Stimulated activated CD8-positive, alpha-beta memory T cell treated with anti-CD3 and anti-CD28 coated beads, Interleukin-12 subunit alpha, Interleukin-12 subunit beta, amount 100 ng/mL, for 1 hour (primary cell): ENCODE results near the gene SOX15.
"Not testable (repeated sequence)": the region's sequence is repeated elsewhere in the genome, so short reads cannot be mapped to it uniquely, and the experiment has no call there.

Experiments
- DNase-seq: peaks from one replicate; pipeline ENCODE4 v3.0.0-alpha.2; 2020; ENCODE audit warnings: low read depth

SOX15 gene

DNA sequence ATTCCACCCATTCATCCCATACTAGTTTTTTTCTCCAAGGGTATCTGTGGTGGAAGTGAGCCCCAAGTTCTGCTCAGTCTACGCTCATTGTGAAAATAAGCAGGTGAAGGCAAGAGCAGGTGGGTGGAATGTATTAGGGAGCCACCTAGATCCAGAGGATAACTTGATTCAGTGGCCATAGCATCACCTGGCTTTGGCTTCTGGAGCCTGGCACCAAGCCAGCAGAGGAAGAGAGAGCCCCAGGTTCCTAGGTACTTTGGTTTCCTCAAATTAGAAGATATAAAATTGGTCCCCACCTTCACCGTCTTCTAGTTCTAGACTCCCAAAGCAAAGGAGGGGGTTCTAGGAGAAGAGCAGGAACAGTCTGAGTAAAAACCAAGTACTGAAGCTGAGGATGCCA is 20.7 kb upstream of the SOX15 start:
- DNase-seq, result no peak

GRCh38 chr17:7606280-7606679 is 16.4 kb upstream of the SOX15 start:
- no peak for DNase-seq

- not testable (repeated sequence) for DNase-seq
These were observed 7.7 kb upstream of the SOX15 start for GRCh38 chr17:7597561-7597960.

- no peak for DNase-seq
These were observed 3.4 kb upstream of the SOX15 start for GRCh38 chr17:7593296-7593695.

DNA sequence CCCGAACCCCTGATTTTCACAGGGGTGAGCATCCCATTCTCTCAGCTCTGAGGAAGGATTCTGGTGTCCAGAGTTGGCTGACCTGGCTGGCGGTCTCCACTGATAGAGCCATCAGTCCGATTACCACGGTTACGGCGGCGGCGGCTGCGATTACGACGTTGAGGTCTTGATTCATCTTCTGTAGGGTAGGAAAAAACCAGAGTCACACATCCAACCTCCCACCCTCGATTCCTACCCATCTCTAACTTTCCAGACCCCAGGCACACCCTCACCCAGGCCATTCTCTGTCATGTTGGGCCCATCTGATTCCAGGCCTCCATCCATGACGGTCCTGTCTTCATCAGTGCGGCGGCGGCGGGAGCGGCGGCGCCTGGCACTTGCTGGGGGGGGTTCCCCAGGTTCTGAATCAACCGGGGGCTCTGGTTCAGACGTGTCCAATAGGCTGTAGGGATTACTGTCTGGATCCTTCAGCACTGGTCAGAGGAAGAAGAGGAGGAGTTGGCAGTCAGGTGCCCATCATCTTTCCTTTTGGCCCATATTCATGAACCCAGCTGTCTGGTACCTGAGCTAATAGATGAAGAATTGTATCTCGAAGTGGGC is 2.6 kb upstream of the SOX15 start:
- no peak for DNase-seq

- DNase-seq, result no peak
These were observed 1.7 kb upstream of the SOX15 start for GRCh38 chr17:7591596-7591995.

DNA sequence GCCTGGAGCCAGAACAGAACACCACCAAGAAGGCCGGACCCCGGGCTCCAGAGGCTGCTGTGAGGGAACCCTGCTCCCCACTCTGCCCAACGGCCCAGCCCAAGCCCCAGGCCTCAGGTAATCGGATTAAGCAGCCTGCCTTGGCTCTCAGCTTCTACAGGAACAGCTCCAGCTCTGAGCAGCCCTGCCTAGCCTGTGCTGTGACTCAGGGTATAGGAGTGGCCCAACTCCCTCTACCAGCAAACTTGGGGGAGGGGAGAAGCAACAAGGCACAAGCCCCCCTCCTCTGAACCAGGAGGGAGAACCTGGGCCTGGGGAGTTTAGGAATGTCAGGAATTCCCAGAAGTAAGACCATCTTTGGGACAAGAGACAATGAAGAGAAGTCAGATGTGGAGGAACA is 849 bp upstream of the SOX15 start:
- no peak for DNase-seq

- peak; percentile 46 for DNase-seq
These were observed 558 bp downstream of the SOX15 start for GRCh38 chr17:7589204-7589868.

DNA sequence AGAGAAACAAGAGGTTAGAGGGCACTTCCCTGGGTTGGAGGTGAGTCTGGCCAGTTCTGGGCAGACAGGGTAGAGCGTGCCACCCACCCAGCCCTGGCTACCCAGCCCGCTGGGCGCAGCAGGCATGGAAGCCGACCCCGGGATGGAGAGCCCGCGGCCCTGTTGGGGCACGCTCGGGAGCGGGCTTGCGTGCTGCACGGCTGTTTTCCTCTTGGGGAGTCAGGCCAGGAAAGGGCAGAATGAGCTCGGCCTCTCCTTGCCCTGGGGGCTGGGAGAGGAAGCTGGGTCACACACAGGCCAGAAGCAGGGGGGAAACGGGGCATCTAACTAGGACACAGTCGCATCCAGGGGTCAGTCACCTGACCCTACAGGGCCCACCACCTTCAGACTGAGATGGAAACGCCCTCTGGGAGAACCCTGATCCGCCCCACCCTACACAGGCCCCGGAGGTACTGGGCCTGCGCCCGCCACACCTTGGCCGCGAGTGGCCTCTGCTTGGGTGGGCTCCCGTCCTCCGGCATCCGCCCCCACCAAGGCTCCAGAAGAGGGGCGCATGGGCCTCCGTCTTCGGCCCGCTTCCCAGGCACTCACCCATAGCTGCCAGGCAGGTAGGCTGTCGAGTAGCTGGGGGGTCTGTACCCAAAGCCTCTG is 1.2 kb downstream of the SOX15 start:
- DNase-seq, result no peak

GRCh38 chr17:7587420-7588151 is 2.3 kb downstream of the SOX15 start:
- no peak for DNase-seq

- no peak for DNase-seq
These were observed 3.0 kb downstream of the SOX15 start for GRCh38 chr17:7586673-7587419.

GRCh38 chr17:7583253-7584109 is 6.4 kb downstream of the SOX15 start, which contains the start of gene MPDU1:
Gene MPDU1 (plus strand): TSS chr17:7583852. CDS start chr17:7583863, 11 bp downstream.
- peak; percentile 90 for DNase-seq

GRCh38 chr17:7582396-7583252 is 7.3 kb downstream of the SOX15 start:
- DNase-seq, result no peak

GRCh38 chr17:7580604-7581575 is 9.0 kb downstream of the SOX15 start:
- DNase-seq, result no peak

DNA sequence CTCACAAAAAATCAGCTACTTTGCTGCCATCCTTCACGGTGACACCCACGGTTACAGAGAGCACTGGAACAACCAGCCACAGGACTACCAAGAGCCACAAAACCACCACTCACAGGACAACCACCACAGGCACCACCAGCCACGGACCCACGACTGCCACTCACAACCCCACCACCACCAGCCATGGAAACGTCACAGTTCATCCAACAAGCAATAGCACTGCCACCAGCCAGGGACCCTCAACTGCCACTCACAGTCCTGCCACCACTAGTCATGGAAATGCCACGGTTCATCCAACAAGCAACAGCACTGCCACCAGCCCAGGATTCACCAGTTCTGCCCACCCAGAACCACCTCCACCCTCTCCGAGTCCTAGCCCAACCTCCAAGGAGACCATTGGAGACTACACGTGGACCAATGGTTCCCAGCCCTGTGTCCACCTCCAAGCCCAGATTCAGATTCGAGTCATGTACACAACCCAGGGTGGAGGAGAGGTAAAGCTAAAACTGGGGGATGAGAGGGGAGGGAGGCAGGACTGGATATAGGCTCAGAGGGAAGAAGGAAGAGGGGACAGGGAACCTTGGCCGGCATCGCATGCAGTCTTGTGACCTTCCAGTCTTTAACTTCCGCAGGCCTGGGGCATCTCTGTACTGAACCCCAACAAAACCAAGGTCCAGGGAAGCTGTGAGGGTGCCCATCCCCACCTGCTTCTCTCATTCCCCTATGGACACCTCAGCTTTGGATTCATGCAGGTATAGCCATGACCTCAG is 9.9 kb downstream of the SOX15 start:
- DNase-seq, result no peak

DNA sequence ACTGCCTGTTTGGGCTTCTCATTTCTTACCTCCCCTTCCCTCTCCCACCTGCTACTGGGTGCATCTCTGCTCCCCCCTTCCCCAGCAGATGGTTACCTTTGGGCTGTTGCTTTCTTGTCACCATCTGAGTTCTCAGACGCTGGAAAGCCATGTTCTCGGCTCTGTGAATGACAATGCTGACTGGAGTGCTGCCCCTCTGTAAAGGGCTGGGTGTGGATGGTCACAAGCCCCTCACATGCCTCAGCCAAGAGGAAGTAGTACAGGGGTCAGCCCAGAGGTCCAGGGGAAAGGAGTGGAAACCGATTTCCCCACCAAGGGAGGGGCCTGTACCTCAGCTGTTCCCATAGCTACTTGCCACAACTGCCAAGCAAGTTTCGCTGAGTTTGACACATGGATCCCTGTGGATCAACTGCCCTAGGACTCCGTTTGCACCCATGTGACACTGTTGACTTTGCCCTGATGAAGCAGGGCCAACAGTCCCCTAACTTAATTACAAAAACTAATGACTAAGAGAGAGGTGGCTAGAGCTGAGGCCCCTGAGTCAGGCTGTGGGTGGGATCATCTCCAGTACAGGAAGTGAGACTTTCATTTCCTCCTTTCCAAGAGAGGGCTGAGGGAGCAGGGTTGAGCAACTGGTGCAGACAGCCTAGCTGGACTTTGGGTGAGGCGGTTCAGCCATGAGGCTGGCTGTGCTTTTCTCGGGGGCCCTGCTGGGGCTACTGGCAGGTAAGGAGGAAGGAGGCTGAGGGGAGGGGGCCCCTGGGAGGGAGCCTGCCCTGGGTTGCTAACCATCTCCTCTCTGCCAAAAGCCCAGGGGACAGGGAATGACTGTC is 10.7 kb downstream of the SOX15 start, which contains the start of gene CD68:
CD68 (plus strand) TSS at position 638 of the 833 bp plus-strand sequence; CDS start at position 678, 40 bp downstream.
- peak; percentile 37 for DNase-seq
